H1 (cell line): ENCODE data around the gene CXCL1. TPM values are rescaled to one million over a fixed set of nuclear protein-coding genes. Genes with fewer than 3 reads are reported as not detected.

Source experiments
- BCL11A ChIP-seq, 2 experiments: IDR thresholded peaks; one replicate each; pipeline ENCODE4 v1.6.1; 2011; ENCODE audit warnings: low read depth in 2 of 2, low read length in 2 of 2, mild to moderate bottlenecking in 2 of 2
- CBX8 ChIP-seq: fragments of 300-800, 300-1000 bp; sonication (generic); IDR thresholded peaks from 2 replicates; pipeline ENCODE4 v1.7.1; 2016; ENCODE audit warnings: low read depth, low read length, borderline replicate concordance
- CEBPB ChIP-seq: IDR thresholded peaks from 2 replicates; pipeline ENCODE4 v1.6.1; 2012; ENCODE audit warnings: low read depth, low read length
- EGR1 ChIP-seq: IDR thresholded peaks from 2 replicates; pipeline ENCODE4 v1.6.1; 2011; ENCODE audit warnings: low read depth, low read length, borderline replicate concordance
- EZH2 ChIP-seq: fragments of 200-600 bp; sonication (generic); IDR thresholded peaks from 2 replicates; pipeline ENCODE4 v1.7.1; 2012; ENCODE audit warnings: low read depth, mild to moderate bottlenecking, moderate library complexity, low read length, inconsistent platforms; ENCODE audit not compliant: severe bottlenecking
- JUN ChIP-seq: IDR thresholded peaks from 2 replicates; pipeline ENCODE4 v1.6.1; 2011; ENCODE audit warnings: low read depth, mild to moderate bottlenecking, improper control_type of control experiment, low read length
- JUND ChIP-seq: IDR thresholded peaks from 2 replicates; pipeline ENCODE4 v1.6.1; 2011; ENCODE audit warnings: mild to moderate bottlenecking, improper control_type of control experiment, low read length
- KDM1A ChIP-seq: fragments of 200-600, 300-600 bp; sonication (generic); IDR thresholded peaks from 2 replicates; pipeline ENCODE4 v1.7.1; 2016; ENCODE audit warnings: mild to moderate bottlenecking, low read length, borderline replicate concordance
- MAFK ChIP-seq: IDR thresholded peaks from 2 replicates; pipeline ENCODE4 v1.6.1; 2012; ENCODE audit warnings: low read depth, mild to moderate bottlenecking, improper control_type of control experiment, low read length
- PHF8 ChIP-seq: fragments of 200-600 bp; sonication (generic); conservative IDR thresholded peaks from 2 replicates; pipeline ENCODE4 v1.7.1; 2012; ENCODE audit warnings: low read depth, mild to moderate bottlenecking, inconsistent platforms, low read length, moderate library complexity
- POLR2A ChIP-seq, 2 experiments: IDR thresholded peaks; 1 replicate in 1 of 2; 2 replicates in 1 of 2; pipeline ENCODE4 v1.6.1; 2011; ENCODE audit warnings: low read depth in 2 of 2, low read length in 2 of 2, mild to moderate bottlenecking in 2 of 2; ENCODE audit errors: control extremely low read depth in 1 of 2
- RAD21 ChIP-seq, 2 experiments: IDR thresholded peaks in 1 of 2; conservative IDR thresholded peaks in 1 of 2; 2 replicates each; pipeline ENCODE4 v1.6.1; 2011; ENCODE audit warnings: low read depth in 2 of 2, low read length in 2 of 2, improper control_type of control experiment in 1 of 2, inconsistent platforms in 1 of 2, mild to moderate bottlenecking in 1 of 2, moderate library complexity in 1 of 2
- RFX5 ChIP-seq: IDR thresholded peaks from 2 replicates; pipeline ENCODE4 v1.6.1; 2011; ENCODE audit warnings: low read depth, low read length, improper control_type of control experiment, borderline replicate concordance
- RXRA ChIP-seq: IDR thresholded peaks from 2 replicates; pipeline ENCODE4 v1.6.1; 2011; ENCODE audit warnings: low read depth, mild to moderate bottlenecking, low read length, moderate library complexity; ENCODE audit not compliant: insufficient read depth
- SIX5 ChIP-seq: IDR thresholded peaks from 2 replicates; pipeline ENCODE4 v1.6.1; 2011; ENCODE audit warnings: mild to moderate bottlenecking, low read depth, low read length
- TBP ChIP-seq: IDR thresholded peaks from 2 replicates; pipeline ENCODE4 v1.6.1; 2011; ENCODE audit warnings: low read depth, low read length, improper control_type of control experiment
- TCF12 ChIP-seq: IDR thresholded peaks from 2 replicates; pipeline ENCODE4 v1.6.1; 2011; ENCODE audit warnings: low read depth, mild to moderate bottlenecking, low read length
- polyA plus RNA-seq, 7 experiments: library from polyadenylated mRNA; depleted of rRNA in 3 of 7; stranded (reverse) in 5 of 7; unstranded in 2 of 7; fragments of >200 nt in 5 of 7; fragments of 200-250 nt in 2 of 7; gene quantifications; 1 replicate in 5 of 7; 2 replicates in 1 of 7; 4 replicates in 1 of 7; pipeline versions ENCODE4 v1.2.1 to v1.2.3, GENCODE V29; 2011 to 2013; ENCODE audit warnings: missing spikeins in 2 of 7, mixed read lengths in 2 of 7
- total RNA-seq: library from RNA; stranded (reverse); fragmentation: NEBNext Ultra II Directional; extraction: Animal tissue kit (Norgen Biotek cat#: 25700); gene quantifications from 2 replicates; pipeline ENCODE4 v1.2.1, GENCODE V29; 2021
- TF ChIP-seq, protein P1 (sequence below): IDR thresholded peaks from 2 replicates; pipeline ENCODE4 v1.6.1; 2011; ENCODE audit warnings: low read length, improper control_type of control experiment
- TF ChIP-seq, protein P2 (sequence below): IDR thresholded peaks from 2 replicates; pipeline ENCODE4 v1.6.1; 2011; ENCODE audit warnings: low read depth, mild to moderate bottlenecking, low read length; ENCODE audit not compliant: insufficient read depth
- TF ChIP-seq, protein P3 (sequence below): IDR thresholded peaks from 2 replicates; pipeline ENCODE4 v1.6.1; 2012; ENCODE audit warnings: low read length, inconsistent platforms

CXCL1 gene
- total and polyA plus RNA-seq, 2 of the 8 experiments (the other 6 are each of a cell fraction or from before 2014, with no cell fraction given) = 0.77 to 0.80 TPM

DNA sequence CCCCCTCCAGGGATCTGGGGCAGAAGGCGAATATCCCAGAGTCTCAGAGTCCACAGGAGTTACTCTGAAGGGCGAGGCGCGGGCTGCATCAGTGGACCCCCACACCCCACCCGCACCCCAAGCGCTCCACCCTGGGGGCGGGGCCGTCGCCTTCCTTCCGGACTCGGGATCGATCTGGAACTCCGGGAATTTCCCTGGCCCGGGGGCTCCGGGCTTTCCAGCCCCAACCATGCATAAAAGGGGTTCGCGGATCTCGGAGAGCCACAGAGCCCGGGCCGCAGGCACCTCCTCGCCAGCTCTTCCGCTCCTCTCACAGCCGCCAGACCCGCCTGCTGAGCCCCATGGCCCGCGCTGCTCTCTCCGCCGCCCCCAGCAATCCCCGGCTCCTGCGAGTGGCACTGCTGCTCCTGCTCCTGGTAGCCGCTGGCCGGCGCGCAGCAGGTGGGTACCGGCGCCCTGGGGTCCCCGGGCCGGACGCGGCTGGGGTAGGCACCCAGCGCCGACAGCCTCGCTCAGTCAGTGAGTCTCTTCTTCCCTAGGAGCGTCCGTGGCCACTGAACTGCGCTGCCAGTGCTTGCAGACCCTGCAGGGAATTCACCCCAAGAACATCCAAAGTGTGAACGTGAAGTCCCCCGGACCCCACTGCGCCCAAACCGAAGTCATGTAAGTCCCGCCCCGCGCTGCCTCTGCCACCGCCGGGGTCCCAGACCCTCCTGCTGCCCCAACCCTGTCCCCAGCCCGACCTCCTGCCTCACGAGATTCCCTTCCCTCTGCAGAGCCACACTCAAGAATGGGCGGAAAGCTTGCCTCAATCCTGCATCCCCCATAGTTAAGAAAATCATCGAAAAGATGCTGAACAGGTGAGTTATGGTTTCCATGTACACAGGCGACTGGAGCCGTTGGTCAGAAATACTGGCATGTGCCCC, at the start of gene CXCL1 (continued):
- TF ChIP-seq, protein P1, sequence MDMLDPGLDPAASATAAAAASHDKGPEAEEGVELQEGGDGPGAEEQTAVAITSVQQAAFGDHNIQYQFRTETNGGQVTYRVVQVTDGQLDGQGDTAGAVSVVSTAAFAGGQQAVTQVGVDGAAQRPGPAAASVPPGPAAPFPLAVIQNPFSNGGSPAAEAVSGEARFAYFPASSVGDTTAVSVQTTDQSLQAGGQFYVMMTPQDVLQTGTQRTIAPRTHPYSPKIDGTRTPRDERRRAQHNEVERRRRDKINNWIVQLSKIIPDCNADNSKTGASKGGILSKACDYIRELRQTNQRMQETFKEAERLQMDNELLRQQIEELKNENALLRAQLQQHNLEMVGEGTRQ = no peak
- TF ChIP-seq CBX8 (no peak), RAD21 (IDR thresholded peaks at IDR 0.05 in 1 of 2, conservative IDR thresholded peaks at IDR 0.05 in 1 of 2; ENCODE audit: low read depth in 2 of 2, low read length in 2 of 2) (no peak), POLR2A (IDR thresholded peaks at IDR 0.05; ENCODE audit: control extremely low read depth in 1 of 2, low read depth in 2 of 2, low read length in 2 of 2) (no peak), SIX5 (no peak), TCF12 (no peak), CEBPB (no peak), EGR1 (no peak), RFX5 (no peak), JUN (no peak), TBP (0 out of 2 replicates have a peak, but pooled peaks have one; percentile 20), EZH2 (peak; percentile 49), RXRA (no peak), MAFK (no peak), BCL11A (IDR thresholded peaks at IDR 0.05; ENCODE audit: low read depth in 2 of 2, low read length in 2 of 2) (no peak), JUND (no peak), PHF8 (peak; percentile 39; the same call in 1 of the 2 replicates), KDM1A (no peak)
- TF ChIP-seq, protein P2, sequence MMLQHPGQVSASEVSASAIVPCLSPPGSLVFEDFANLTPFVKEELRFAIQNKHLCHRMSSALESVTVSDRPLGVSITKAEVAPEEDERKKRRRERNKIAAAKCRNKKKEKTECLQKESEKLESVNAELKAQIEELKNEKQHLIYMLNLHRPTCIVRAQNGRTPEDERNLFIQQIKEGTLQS = no peak
- TF ChIP-seq, protein P3, sequence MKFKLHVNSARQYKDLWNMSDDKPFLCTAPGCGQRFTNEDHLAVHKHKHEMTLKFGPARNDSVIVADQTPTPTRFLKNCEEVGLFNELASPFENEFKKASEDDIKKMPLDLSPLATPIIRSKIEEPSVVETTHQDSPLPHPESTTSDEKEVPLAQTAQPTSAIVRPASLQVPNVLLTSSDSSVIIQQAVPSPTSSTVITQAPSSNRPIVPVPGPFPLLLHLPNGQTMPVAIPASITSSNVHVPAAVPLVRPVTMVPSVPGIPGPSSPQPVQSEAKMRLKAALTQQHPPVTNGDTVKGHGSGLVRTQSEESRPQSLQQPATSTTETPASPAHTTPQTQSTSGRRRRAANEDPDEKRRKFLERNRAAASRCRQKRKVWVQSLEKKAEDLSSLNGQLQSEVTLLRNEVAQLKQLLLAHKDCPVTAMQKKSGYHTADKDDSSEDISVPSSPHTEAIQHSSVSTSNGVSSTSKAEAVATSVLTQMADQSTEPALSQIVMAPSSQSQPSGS = no peak
